Measurements from ENCODE around the gene TMC7.

GRCh38 chr16:19006446-19007315, 22.9 kb downstream of the TMC7 start:
- TF ChIP-seq HDAC2 (IDR thresholded peaks at IDR 0.05; ENCODE audit: borderline replicate concordance in 1 of 2, low read depth in 2 of 2, low read length in 2 of 2) = no peak
- no peak for TF ChIP-seq FOSL1 (IDR thresholded peaks at IDR 0.05; ENCODE audit: insufficient read depth, low read depth, low read length)
- no peak for TF ChIP-seq POLR2A (IDR thresholded peaks at IDR 0.05; ENCODE audit: control extremely low read depth in 1 of 2, low read depth in 2 of 2, low read length in 2 of 2)
- TF ChIP-seq EZH2 (IDR thresholded peaks at IDR 0.05; ENCODE audit: low read depth, low read length, severe bottlenecking) = no peak
- no peak for TF ChIP-seq CTCF (IDR thresholded peaks at IDR 0.05; ENCODE audit: control extremely low read depth in 1 of 3, insufficient read depth in 1 of 3, low read depth in 1 of 3, low read length in 3 of 3)
- no peak for TF ChIP-seq SP2 (IDR thresholded peaks at IDR 0.05; ENCODE audit: low read length)
- no peak for TF ChIP-seq RNF2 (IDR thresholded peaks at IDR 0.05; ENCODE audit: borderline replicate concordance, low read depth, low read length, missing control alignments, poor library complexity, severe bottlenecking)
- no peak for TF ChIP-seq KDM4A (IDR thresholded peaks at IDR 0.05; ENCODE audit: low read depth, low read length, severe bottlenecking)
- TF ChIP-seq SIN3A (conservative IDR thresholded peaks at IDR 0.05 in 1 of 2, IDR thresholded peaks at IDR 0.05 in 1 of 2; ENCODE audit: low read depth in 1 of 2, low read length in 2 of 2) = no peak

All from H1 (cell line).